GM18870 (cell line): ENCODE data around the gene FAM204A.

Experiments used
- ATAC-seq: cut with Tn5 transposase; IDR thresholded peaks from one replicate; pipeline ENCODE4 v1.9.1; 2021; ENCODE audit warnings: moderate library complexity; ENCODE audit not compliant: unreplicated experiment

FAM204A gene

GRCh38 chr10:118341791-118342637, at the start of gene FAM204A:
TSS of gene FAM204A (minus strand) at chr10:118342324. CDS start at chr10:118336415, 5,909 bp downstream.
- ATAC-seq: peak; percentile 99

DNA sequence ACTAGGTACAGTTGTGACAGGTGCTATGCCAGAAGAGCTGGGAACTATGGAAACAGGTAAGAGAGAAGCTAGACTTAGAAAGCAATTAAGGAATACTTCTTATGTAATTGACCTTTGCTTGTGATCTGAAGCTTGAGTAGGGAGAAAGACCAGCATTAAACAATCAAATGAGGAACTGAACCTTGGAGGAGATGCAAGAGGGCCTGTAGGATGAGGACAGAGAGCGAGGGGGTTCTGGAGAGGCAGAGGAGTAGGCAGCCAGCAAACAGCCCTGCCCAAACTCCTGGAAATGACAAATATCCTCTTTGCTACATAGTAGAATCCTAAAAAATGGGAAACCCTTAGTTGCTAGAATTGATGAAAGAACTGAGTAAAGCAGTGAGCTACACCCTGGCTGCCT, 41.6 kb upstream of the FAM204A start:
- ATAC-seq: no peak

GRCh38 chr10:118383063-118383689, 41.1 kb upstream of the FAM204A start:
- no peak for ATAC-seq

GRCh38 chr10:118374404-118374803, 32.3 kb upstream of the FAM204A start:
- ATAC-seq: no peak

DNA sequence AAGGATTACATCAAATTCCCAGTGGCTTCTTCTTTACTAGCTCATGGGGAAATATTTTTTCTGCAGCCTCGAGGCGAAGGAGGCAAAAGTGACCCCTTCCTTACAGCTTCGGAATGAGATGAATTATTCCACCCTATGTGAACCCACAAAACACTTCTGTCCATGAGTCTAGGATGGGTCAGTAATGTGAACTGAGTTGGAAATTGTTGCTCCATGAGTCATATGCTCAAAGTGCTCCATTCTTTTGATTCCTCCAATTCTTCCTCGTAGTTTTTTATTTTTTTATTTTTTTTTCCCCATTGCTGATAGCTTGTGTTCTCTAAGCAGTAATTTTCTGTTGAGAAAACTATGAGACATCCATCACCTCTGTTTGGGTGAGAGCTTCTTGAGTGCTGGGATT, 31.7 kb upstream of the FAM204A start:
- no peak for ATAC-seq

DNA sequence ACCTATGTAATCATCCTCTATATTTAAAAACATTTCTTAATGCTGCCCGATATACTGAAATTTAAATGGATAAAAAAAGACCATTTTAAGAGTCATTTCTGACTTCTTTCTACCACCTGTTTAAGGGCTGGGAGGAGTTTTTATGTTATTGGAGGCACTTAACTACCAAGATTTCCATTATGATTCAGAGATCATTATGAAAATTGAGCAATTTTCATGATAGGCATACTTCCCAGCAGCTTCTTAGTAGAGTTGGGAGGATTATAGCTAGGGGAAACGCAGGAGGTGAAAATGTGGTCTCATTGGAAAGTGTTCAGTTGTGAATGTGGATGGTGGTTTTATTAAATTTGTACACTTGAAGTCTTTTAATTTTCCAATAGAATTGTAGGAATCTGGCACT, 28.4 kb upstream of the FAM204A start:
- no peak for ATAC-seq

DNA sequence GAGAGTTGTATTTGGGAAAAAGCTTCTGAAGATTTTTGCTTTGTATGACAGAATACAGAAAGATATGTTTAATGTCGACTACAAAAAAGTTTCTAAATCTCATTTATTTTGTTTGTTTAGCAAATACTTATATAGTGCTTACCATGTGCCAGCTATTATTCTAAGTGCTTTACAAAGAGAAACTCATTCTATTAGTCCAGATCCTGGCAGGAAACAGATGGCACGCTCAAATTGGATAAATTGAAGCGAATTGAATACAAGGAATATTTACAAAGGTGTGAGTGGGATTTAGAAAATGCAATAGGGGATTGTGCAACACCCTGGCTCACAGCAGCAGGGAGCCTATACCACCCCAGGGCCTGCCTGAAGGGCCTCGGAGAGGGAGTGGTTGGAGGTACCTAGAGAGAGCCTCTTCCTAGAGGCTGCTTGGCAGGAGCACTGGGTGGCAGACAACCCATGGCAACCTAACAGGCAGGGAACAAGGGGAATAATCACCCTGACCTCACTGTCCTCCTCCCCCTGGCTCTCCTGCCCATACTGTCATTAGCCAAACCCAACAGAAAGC, 27.6 kb upstream of the FAM204A start:
- no peak for ATAC-seq

- no peak for ATAC-seq
Observed at GRCh38 chr10:118365702-118366101, 23.6 kb upstream of the FAM204A start.

DNA sequence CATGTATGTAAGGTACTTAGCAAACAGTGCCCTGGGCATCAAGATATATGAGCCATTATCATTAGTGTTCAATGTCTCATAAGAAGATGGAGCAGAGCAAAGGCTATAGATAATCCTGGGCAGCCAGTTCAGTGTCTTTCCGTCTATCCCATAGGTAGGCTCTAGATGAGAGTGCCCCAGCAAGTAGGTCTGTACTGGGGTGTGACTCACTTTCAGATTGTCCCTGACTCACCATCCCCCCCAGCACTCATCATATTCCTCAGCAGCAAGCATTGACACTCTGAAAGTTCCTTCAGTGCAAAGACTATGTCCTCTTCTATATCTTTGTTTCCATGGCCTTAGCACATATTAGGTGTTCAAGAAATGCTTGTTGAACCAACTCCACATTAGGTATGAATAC, 20.0 kb upstream of the FAM204A start:
- no peak for ATAC-seq

DNA sequence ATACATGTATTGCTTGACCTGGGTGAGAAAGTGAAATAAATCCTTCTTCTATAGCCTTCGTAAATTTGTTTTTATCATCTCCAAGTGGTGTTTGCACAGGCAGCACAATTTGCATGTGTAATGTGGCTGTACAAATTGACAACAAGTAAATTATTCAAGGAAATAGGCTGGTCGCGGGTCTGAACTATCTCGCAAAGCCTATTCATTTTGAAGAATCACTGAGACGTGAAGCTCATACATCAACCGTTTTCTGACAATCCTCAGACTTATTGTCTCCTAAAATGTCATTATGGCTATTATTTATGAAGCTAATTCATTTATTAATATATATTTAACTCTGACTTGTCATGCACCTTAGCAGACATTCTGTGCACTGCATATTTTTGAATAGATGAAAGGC, 16.2 kb upstream of the FAM204A start:
- ATAC-seq: no peak

DNA sequence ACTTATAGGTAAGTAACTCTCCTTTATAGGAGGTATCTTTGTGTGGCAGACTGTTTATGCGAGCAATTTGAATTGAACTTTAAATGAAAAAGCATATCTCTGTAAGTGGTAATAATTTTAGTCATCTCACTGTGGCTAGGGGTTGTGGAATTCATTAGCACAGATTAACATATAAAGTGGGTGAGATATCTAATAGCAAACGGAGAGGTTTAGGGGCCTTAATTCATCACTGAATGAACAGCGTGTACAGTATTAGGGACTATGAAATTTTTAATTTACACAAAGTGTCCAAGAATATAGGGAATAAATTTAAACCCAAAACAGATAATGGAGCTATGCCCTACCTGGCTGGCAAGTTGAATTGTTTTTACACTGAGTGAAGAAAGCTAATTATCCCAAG, 15.7 kb upstream of the FAM204A start:
- ATAC-seq: no peak

GRCh38 chr10:118356628-118357027, 14.5 kb upstream of the FAM204A start:
- no peak for ATAC-seq

DNA sequence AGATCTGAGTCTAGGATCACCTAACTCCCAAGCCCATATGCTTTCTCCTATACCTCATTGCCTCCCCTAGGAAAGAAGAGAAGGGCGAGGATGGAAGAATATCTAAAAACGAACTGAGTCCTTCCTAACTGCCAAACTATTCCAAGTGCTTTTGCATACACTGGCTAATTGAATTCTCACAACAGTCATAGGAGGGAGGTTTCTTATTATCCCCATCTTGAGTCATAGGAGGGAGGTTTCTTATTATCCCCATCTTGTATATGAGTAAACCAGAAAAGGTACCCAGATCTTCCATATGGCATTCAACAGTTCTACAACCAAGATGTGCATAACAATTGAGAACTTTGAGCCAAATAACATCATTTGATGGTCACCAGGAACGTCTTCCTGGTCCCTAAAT, 13.1 kb upstream of the FAM204A start:
- no peak for ATAC-seq

DNA sequence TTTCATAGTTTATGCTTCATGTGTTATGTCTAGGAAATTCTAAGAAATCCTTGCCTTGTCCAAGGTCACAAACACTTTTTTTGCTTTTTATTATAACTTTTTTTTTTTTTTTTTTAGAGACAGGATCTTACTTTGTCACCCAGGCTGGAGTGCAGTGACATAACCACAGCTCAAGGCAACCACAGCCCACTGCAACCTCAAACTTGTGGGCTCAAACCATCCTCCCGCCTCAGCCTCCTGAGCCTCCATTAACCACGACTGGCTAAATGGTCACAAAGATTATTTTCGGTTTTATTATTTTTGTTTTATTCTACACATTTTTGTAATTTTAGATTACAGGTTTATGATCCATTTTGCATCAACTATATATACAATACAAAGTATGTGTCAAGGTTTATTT, 7.1 kb upstream of the FAM204A start:
- ATAC-seq: no peak

GRCh38 chr10:118343549-118343948, 1.4 kb upstream of the FAM204A start:
- ATAC-seq: no peak

- no peak for ATAC-seq
Observed at GRCh38 chr10:118343115-118343514, 991 bp upstream of the FAM204A start.

DNA sequence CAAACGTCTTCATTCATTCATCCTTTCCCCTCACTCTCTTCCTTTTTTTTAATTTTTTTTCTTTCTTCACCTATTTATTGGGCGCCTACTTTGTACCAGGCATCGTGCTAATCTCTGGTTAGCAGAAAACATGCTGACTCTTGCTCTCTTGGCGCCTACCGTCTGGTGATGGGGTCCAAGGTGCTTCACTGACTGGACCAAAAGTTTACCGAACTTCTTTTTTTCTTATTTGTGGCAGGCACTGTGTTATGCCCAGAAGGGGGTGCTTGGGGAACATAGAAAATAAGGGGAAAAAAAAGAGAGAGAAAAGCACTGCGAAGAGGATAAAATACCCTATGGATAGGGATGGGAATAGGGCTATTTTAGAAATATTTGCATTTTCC, 505 bp upstream of the FAM204A start:
- ATAC-seq: no peak

DNA sequence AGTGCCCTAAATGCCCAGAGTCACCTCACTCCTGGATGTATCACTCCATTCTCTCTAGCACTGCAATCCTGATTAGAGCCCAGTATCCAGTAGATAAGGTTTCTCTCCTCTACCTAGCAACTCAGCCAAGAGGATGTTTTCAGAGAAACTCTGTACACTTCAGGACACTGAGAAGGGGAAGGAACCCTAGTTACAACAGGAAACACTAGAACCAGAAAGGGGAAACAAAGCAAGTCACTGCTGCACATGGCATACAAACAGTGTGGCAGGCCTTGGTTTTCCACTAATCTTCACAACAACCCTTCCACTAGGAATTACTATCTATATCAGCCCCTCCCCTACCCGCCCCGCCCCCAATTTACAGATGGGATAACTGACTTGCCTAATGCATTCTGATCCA, 1.6 kb downstream of the FAM204A start:
- ATAC-seq: no peak

DNA sequence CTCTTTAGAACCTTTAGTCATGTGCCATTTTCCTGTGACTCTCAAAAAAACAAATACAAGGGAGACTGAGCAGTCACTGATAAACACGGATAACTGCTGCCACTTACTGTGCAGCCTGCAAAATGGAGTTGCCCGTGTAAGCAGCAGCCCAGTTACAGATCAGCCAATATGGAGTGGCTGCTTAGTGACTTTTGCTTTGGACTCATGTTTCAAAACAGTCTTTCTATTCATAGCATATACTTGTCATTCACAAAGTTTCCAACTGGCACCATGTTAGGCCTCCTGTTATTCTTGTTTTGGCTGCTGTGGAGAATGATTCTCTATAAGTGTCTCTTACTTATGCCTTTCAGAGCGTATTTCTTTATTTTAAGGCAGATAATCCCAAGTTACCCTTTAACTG, 3.0 kb downstream of the FAM204A start:
- no peak for ATAC-seq

- ATAC-seq: no peak
Observed at GRCh38 chr10:118337356-118337755, 4.8 kb downstream of the FAM204A start.

GRCh38 chr10:118333871-118334270, 8.3 kb downstream of the FAM204A start:
- ATAC-seq: no peak
